IPS-15b (cell line): ENCODE measurements around the gene KRTAP5-3.
"Not testable (repeated sequence)": the region's sequence is repeated elsewhere in the genome, so short reads cannot be mapped to it uniquely, and the experiment has no call there.

ENCODE experiments used
- H3K27me3 ChIP-seq: one replicate; pipeline ENCODE4 v1.6.1; 2013; ENCODE audit warnings: low read length; ENCODE audit not compliant: control insufficient read depth, insufficient read depth
- H3K36me3 ChIP-seq: one replicate; pipeline ENCODE4 v1.6.1; 2013; ENCODE audit warnings: low read length; ENCODE audit not compliant: control insufficient read depth, insufficient read depth
- H3K4me1 ChIP-seq: one replicate; pipeline ENCODE4 v1.6.1; 2013; ENCODE audit warnings: mild to moderate bottlenecking, low read length; ENCODE audit not compliant: control insufficient read depth, insufficient read depth
- H3K4me3 ChIP-seq: one replicate; pipeline ENCODE4 v1.5.1; 2013; ENCODE audit warnings: low read depth, low read length
- H3K9ac ChIP-seq: one replicate; pipeline ENCODE4 v1.6.1; 2013; ENCODE audit warnings: low read depth, mild to moderate bottlenecking, low read length
- H3K9me3 ChIP-seq: one replicate; pipeline ENCODE4 v1.6.1; 2013; ENCODE audit warnings: mild to moderate bottlenecking, low read length; ENCODE audit not compliant: control insufficient read depth, insufficient read depth

Gene KRTAP5-3

DNA sequence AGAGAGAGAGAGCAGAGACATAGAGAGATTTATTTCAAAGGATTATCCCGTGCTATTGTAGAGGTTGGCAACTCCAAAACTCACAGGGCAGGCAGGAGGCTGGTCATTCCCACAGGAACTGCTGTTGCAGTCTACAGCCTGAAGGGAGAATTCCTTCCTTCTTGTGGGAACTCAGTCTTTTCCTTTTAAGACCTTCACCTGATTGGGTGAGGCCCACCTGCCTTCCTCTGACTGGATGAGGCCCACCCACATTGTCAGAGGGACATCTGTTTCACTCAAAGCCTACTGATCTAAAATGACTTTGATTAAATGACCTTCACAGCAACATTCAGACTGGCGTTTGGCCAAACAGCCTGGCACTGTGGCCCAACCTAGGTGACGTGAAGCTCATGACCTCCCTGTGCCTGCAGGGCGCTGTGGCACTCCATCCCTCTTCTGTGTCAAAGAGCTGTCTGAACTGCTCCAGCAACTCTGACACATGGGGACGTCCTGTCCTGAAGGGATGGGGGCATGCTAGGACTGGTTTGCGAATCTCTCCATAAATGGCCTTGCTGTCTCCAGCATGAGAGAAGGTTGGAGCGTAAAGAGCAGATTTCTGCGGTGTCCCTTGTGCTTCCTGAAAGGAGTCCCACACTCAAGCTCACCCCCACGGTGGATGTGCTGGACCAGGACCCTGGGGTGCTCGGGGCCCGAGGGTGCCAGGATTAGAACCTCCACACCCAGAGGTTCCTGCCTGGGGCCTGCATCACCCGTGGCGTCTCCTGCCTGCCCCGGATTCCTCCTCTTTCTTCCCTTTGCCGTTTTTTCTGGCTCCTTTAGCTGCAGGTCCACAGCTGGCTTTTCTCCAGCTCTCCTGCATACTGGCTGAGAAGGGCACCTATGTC is 42.0 kb upstream of the KRTAP5-3 start:
- no peaks in the 10 kb centered on the region for H3K4me1 ChIP-seq
- H3K27me3 ChIP-seq = peaks cover 3% of the 10 kb centered on the region
- no peaks in the 10 kb centered on the region for H3K9me3 ChIP-seq
- H3K36me3 ChIP-seq = no peaks in the 10 kb centered on the region
- no peak overlapping the region for H3K4me3 ChIP-seq
- no peak overlapping the region for H3K9ac ChIP-seq

DNA sequence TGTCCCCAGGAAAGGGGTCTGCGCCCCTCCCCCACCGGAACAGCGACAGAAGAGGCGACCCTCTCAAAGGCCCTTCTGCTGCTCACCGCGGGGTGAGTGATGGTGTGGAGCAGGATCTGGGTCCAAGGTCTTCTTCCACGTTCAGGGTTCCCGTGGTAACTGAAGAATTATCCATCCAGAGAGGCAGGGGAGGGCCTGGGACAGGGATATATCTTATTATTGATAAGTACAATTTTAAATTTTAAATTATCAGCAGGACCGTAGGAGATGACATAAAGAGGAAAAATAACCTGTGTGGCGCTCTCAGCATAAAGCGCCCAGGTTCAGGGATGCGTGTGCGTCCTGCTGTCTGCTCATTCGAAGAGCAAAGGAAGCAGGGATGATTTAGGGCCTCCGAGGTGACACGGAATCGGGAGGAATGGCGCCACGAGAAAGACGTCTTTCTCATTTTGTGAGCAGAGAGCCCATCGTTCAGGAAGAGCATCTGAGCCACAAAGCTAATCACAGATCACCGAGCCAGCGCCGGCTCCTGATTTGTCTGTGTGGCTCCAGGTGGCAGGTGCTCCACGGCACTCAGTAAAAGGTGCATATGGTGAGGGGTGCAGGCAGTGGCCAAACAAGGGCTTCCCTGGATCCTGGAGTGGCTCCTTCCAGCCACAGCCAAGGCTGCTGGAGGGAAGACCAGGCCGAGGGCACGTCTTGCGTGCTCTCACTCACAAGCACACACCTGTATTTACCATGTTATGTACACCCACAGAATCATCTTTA is 40.6 kb upstream of the KRTAP5-3 start:
- peaks cover 2% of the 10 kb centered on the region for H3K27me3 ChIP-seq
- H3K4me1 ChIP-seq = no peaks in the 10 kb centered on the region
- no peak overlapping the region for H3K4me3 ChIP-seq
- no peaks in the 10 kb centered on the region for H3K9me3 ChIP-seq
- H3K9ac ChIP-seq = no peak overlapping the region
- H3K36me3 ChIP-seq = no peaks in the 10 kb centered on the region

DNA sequence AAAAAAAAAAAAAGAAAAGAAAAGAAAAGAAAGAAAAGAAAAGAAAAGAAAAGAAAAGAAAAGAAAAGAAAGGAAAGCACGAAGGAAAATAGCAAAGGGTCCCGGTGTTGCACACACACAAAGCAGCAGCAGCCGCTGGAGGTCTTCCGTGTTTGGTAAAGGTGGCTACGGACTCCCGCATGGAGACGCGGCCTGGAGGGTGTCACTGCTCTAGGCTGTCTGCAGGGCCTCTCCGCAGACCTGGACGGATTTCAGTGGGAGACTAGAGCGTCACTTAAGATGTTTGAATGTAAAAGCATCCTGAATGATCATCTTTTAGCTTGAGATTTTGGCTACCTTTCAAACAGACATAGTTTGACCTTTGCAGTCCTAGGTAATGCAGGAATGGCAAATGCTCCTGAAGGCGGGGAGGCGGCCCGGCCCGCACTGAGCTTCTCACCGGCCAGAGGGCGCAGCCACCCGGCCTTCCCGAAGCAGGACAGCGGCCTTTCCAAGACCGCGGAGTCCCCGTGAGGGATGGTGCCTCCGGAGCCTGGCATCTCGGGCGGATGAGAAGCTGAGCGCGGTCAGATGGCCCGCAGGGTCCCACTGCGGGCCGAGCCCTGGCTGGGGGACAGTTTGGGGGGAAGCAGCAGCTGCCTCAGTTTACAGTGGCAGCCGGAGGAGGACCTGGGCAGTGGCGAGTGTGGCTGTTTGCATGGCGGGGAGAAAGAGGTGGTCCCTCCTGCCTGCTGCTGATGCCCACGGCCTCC is 39.8 kb upstream of the KRTAP5-3 start:
- H3K27me3 ChIP-seq = no peaks in the 10 kb centered on the region
- no peaks in the 10 kb centered on the region for H3K36me3 ChIP-seq
- H3K9ac ChIP-seq = no peak overlapping the region
- H3K4me1 ChIP-seq = no peaks in the 10 kb centered on the region
- no peak overlapping the region for H3K4me3 ChIP-seq
- H3K9me3 ChIP-seq = no peaks in the 10 kb centered on the region

DNA sequence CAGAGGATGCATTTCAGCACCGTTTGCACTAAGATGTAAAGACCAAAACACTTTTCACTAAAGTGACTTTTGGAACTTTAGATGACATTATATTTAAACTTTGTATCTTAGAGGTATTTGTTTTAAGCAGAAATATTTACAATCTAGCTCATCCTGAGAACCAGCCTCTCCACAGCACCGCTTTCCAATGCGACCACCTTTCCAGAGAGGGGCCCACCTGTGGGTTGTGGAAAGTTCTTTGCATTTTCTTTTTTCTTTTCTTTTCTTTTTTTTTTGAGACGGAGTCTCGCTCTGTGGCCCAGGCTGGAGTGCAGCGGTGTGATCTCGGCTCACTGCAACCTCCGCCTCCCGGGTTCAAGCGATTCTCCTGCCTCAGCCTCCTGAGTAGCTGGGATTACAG is 38.3 kb upstream of the KRTAP5-3 start:
- not testable (repeated sequence) for H3K4me1 ChIP-seq, H3K9ac ChIP-seq, H3K27me3 ChIP-seq, H3K9me3 ChIP-seq, H3K36me3 ChIP-seq, H3K4me3 ChIP-seq

DNA sequence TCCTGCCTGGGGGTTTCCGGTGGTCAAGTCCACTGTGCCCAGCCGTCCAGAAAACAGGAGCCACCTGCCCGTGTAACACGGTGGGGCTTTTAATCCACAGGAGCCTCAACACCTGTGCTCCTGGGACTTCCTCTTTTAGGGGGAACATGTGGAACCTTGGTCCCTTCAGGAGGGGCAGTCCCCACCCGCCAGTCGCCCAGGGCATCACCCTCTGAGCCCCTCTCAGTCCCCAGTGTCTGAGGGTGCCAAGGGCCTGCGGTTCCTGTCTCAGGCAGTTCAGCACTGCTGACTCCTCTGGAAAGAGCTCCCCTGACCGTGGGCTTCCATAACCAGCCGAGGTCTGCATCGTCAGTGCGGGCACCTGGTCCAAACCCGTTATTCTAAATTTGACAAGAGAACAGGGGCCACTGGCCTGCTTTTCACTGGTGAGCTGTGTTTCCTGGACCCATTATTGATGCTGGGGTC is 37.1 kb upstream of the KRTAP5-3 start:
- H3K4me1 ChIP-seq = no peaks in the 10 kb centered on the region
- H3K9ac ChIP-seq = no peak overlapping the region
- no peak overlapping the region for H3K4me3 ChIP-seq
- no peaks in the 10 kb centered on the region for H3K36me3 ChIP-seq
- H3K9me3 ChIP-seq = no peaks in the 10 kb centered on the region
- H3K27me3 ChIP-seq = no peaks in the 10 kb centered on the region

DNA sequence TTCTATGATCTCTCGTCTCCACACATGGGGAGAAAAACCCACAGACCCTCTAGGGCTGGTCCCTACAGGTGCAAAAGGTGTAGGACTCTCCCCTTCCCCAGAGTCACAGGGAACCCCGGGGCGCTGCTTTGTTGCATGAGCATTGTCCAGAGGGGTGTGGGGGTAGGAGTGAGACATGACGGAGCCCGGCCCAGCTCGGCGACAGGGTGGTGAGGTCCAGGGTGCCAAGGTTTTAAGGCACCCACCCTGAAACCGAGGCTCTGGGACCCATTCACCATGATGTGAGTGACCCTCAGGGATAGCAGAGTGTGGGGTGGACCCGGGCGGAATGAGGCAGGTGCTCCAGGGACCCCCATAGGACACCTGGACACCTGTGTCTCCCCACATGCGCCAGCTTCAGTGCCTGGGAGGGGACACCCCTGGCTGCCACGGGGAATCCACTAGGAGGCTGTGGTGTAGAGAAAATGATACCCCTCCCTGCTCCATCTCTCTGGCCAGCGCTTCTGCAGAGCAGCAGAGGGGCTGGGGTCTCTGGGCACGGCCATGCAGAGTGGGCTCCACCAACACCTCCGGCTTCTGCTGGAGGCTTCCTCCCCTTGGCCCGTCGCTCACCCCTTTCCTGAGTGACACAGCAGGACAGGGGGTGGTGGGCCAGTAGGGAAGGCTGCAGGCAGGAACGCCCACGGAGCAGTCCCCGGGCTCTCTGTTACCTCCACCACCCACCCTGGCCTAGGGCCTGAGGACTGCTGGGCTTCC is 36.5 kb upstream of the KRTAP5-3 start:
- no peaks in the 10 kb centered on the region for H3K4me1 ChIP-seq
- H3K9me3 ChIP-seq = no peaks in the 10 kb centered on the region
- no peaks in the 10 kb centered on the region for H3K27me3 ChIP-seq
- H3K4me3 ChIP-seq = no peak overlapping the region
- H3K36me3 ChIP-seq = no peaks in the 10 kb centered on the region
- no peak overlapping the region for H3K9ac ChIP-seq

DNA sequence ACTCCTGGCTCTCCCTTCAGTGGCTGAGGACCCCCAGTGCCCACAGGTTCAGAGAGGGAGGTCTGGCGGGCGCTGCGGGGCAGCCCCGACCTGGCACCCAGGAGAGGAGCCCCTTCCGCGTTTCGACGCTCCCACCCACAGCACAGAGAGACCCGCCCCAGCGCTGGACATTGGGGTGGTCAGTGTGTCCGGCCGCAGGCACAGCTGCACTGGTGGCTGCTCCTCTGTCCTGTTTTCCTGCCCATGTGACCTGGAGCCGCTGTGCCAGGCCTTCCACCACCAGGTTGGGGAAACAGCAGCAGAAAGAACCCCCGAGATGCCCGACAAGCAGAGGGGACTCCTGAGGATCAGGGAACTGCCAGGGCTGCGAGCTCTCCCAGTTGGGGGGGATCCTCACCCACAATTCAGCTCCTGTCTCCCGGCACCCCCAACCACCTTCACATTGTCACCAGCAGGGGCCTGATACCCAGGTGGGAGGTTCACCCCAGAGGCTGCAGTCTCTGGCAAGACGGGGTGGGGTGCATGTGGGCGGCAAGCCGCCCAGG is 35.0 kb upstream of the KRTAP5-3 start:
- Histone ChIP-seq H3K27me3 (no peaks in the 10 kb centered on the region), H3K9ac (no peak overlapping the region)

DNA sequence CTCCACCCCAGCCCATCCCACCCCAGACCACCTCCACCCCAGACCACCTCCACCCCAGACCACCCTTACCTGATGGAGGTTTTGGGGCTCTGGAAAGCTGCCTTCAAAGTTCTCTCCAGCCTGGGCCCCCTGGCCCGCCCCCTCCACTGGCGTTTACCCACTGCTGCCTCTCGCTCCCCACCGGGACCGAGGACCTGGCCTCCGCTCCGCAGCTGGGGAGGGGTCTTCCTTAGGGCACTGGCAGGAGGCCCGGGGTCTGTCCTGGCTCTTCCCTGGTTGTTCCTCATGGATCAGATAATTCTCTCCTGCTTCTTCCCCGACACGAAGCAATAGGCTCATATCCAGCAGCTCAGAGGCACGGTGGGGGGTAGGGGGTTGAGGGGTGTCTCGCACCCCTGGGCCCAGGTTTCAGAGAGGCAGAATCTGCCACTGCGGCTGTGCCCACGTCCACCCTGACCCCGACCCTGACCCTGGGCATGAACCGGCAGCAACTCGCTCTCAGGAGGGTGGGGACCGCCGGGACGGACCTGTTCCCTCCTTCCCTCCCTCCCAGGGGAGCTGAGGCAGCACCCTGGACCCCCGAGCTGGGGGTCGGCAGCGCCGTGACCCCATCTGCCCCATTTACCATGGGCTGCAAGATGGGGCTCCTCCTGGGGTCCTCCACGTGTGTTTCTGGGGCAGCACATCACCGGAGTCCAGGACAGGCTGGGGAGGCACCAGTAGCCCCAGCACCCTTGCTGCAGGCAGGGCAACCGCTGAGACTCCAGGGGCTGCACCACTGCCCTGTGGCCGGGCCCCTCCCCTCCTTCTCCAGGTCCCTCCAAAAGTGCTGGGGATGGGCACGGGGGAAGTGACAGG is 34.3 kb upstream of the KRTAP5-3 start:
- Histone ChIP-seq H3K4me1 (no peaks in the 10 kb centered on the region), H3K27me3 (no peaks in the 10 kb centered on the region), H3K36me3 (no peaks in the 10 kb centered on the region)

More for the DNA sequence above, 35.0 kb upstream of the KRTAP5-3 start:
- Histone ChIP-seq H3K4me3 (no peak overlapping the region), H3K9me3 (no peaks in the 10 kb centered on the region), H3K36me3 (no peaks in the 10 kb centered on the region), H3K4me1 (no peaks in the 10 kb centered on the region)

DNA sequence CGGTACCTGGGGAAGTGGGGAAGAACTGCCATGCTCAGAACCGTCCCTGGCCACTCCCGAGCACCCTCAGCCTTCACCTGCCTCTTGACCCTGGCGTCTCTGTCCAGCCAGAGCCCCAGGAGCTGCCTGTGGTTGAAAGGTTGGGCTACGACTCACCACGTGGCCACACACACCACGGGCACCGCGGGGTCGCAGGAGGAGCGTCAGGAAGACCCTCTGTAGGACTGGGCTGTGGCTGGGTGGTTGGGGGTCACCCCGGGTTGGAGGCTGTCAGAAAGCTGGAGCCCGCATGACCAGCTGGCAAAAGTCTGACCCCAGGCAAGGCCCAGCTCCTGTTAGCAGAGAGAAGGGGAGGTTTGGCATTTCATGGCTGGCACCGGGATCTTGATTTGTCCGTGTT is 32.8 kb upstream of the KRTAP5-3 start:
- Histone ChIP-seq H3K9ac (no peak overlapping the region), H3K9me3 (no peaks in the 10 kb centered on the region), H3K27me3 (no peaks in the 10 kb centered on the region), H3K36me3 (no peaks in the 10 kb centered on the region), H3K4me3 (no peak overlapping the region), H3K4me1 (no peaks in the 10 kb centered on the region)

More for the DNA sequence above, 34.3 kb upstream of the KRTAP5-3 start:
- no peak overlapping the region for H3K9ac ChIP-seq
- H3K9me3 ChIP-seq = no peaks in the 10 kb centered on the region
- no peak overlapping the region for H3K4me3 ChIP-seq

DNA sequence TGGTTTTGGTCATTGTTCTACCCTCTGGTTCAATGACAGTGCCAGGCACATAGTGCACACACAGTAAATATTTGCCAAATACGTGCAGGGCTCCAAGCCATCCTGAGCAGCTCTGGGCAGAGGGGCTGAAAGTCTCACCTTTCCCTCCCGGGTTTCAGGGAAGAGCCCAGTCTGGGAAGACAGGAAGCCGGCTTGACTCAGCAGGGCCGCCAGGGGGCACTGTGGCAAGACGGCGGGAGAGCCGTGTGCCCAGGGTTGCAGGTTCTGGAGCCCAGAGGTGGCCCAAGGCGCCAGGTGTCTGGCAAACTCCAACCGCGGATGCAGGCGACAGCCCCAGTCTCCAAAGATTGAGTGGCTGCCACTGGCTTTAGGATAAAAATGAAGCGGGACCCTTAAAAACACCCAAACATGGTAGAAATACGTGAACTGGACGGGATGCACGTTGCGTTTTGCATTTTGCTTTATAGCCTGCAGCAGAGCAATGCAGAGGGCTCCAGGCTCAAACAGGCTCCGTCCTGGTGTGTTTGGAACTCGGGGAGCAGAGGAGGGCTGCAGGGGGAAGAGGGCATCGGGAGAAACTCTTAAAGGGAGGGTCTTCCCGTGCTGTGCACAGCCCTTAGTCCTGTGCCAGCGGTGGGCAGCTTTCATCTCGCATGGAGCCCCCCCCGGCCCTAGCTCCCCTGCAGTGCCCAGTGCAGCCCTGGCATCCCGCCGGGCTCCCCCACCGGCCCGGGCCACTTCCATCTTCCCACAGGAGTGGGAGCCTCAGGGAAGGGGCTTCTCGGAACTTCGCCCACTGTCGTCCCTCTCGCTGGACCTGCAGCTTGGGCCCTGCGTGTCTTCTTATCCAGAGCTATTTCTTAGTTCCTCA is 32.0 kb upstream of the KRTAP5-3 start:
- no peaks in the 10 kb centered on the region for H3K9me3 ChIP-seq
- no peaks in the 10 kb centered on the region for H3K4me1 ChIP-seq
- no peak overlapping the region for H3K9ac ChIP-seq
- H3K27me3 ChIP-seq = no peaks in the 10 kb centered on the region
- no peak overlapping the region for H3K4me3 ChIP-seq
- H3K36me3 ChIP-seq = no peaks in the 10 kb centered on the region
